Activated T-helper 17 cell treated with anti-CD3 and anti-CD28 coated beads, Interleukin-2, amount 50 U/mL, for 72 hours (primary cell): ENCODE measurements around the gene BZW1. TPM values are rescaled to one million over a fixed set of nuclear protein-coding genes. Genes with fewer than 3 reads are reported as not detected.

Experiments used
- ATAC-seq: fragments of 150-1000 bp; cut with Tn5 transposase; replicated peaks from 2 replicates; pipeline ENCODE4 v1.10.0; 2021; ENCODE audit warnings: mild to moderate bottlenecking, moderate library complexity
- H3K27ac Mint-ChIP-seq: one replicate; pipeline ENCODE4 v1.8.0; 2022; ENCODE audit warnings: mixed read lengths
- H3K27me3 Mint-ChIP-seq: one replicate; pipeline ENCODE4 v1.8.0; 2022; ENCODE audit warnings: mixed read lengths
- H3K36me3 Mint-ChIP-seq: one replicate; pipeline ENCODE4 v1.8.0; 2022; ENCODE audit warnings: low read depth, mild to moderate bottlenecking, mixed read lengths
- H3K4me1 Mint-ChIP-seq: one replicate; pipeline ENCODE4 v1.8.0; 2022; ENCODE audit warnings: mixed read lengths
- H3K4me3 Mint-ChIP-seq: one replicate; pipeline ENCODE4 v1.8.0; 2022; ENCODE audit warnings: mild to moderate bottlenecking, mixed read lengths
- H3K9me3 Mint-ChIP-seq: one replicate; pipeline ENCODE4 v1.8.0; 2022; ENCODE audit warnings: mixed read lengths
- total RNA-seq, 2 donors: library from RNA; stranded (reverse); gene quantifications; one replicate each; pipeline ENCODE4 v1.2.3, GENCODE V29; 2022

BZW1 gene
- total RNA-seq, 2 donors from 2014 or later: 365 to 482 TPM

GRCh38 chr2:200863782-200864175, 52.1 kb downstream of the BZW1 start:
- Mint-ChIP-seq H3K4me3 (peak overlapping the region; percentile 87), H3K36me3 (peaks cover 59% of the 10 kb centered on the region), H3K9me3 (no peaks in the 10 kb centered on the region), H3K4me1 (peaks cover 22% of the 10 kb centered on the region), H3K27ac (peak overlapping the region; percentile 93), H3K27me3 (no peaks in the 10 kb centered on the region)
- peak; percentile 15 for ATAC-seq

GRCh38 chr2:200864176-200865034, 52.7 kb downstream of the BZW1 start, which contains the start of gene CLK1:
CLK1 (minus strand) TSS chr2:200864658; CDS start chr2:200861862, 2,796 bp downstream.
- peak within 1 kb of the TSS; percentile 93 for H3K27ac Mint-ChIP-seq

GRCh38 chr2:200869014-200869413, 57.3 kb downstream of the BZW1 start:
- peaks cover 44% of the 10 kb centered on the region for H3K36me3 Mint-ChIP-seq
- peak overlapping the region; percentile 15 for H3K27ac Mint-ChIP-seq
- no peak for ATAC-seq
- H3K9me3 Mint-ChIP-seq: no peaks in the 10 kb centered on the region
- peak overlapping the region; percentile 12 for H3K4me3 Mint-ChIP-seq
- H3K4me1 Mint-ChIP-seq: peaks cover 5% of the 10 kb centered on the region
- H3K27me3 Mint-ChIP-seq: no peaks in the 10 kb centered on the region

More at GRCh38 chr2:200864176-200865034, 52.7 kb downstream of the BZW1 start, which contains the start of gene CLK1:
- H3K9me3 Mint-ChIP-seq: no peaks in the 10 kb centered on the region
- H3K4me3 Mint-ChIP-seq: peak within 1 kb of the TSS; percentile 87
- peaks cover 53% of the 10 kb centered on the region for H3K36me3 Mint-ChIP-seq
- H3K27me3 Mint-ChIP-seq: no peaks in the 10 kb centered on the region
- H3K4me1 Mint-ChIP-seq: peaks cover 23% of the 10 kb centered on the region
- ATAC-seq: peak; percentile 81

GRCh38 chr2:200871151-200871550, 59.4 kb downstream of the BZW1 start:
- H3K36me3 Mint-ChIP-seq: peaks cover 59% of the 10 kb centered on the region

GRCh38 chr2:200873560-200873959, 61.9 kb downstream of the BZW1 start:
- H3K27ac Mint-ChIP-seq: no peak overlapping the region
- H3K4me1 Mint-ChIP-seq: peaks cover 3% of the 10 kb centered on the region
- no peak for ATAC-seq
- H3K9me3 Mint-ChIP-seq: no peaks in the 10 kb centered on the region
- no peaks in the 10 kb centered on the region for H3K27me3 Mint-ChIP-seq
- no peak overlapping the region for H3K4me3 Mint-ChIP-seq
- peaks cover 76% of the 10 kb centered on the region for H3K36me3 Mint-ChIP-seq

More at GRCh38 chr2:200871151-200871550, 59.4 kb downstream of the BZW1 start:
- Mint-ChIP-seq H3K9me3 (no peaks in the 10 kb centered on the region), H3K4me3 (no peak overlapping the region), H3K4me1 (peaks cover 5% of the 10 kb centered on the region), H3K27ac (no peak overlapping the region), H3K27me3 (no peaks in the 10 kb centered on the region)
- peak; percentile 21 for ATAC-seq

Other genes starting within 250 kb of the BZW1 start
- under 1 TPM; 0.04 to 0.95 TPM for gene AOX1, start 225.9 kb upstream of the BZW1 start, total RNA-seq
- 100 to 1,000 TPM; 127 to 381 TPM for gene CLK1, start 52.7 kb downstream of the BZW1 start, total RNA-seq
- 100 to 1,000 TPM in 1 of 2 donors, 10 to 100 TPM in 1; 41.9 to 146 TPM for gene PPIL3, start 77.2 kb downstream of the BZW1 start, total RNA-seq
- gene NIF3L1, start 77.5 kb downstream of the BZW1 start, total RNA-seq: 10 to 100 TPM; 16.9 to 26.0 TPM
- gene ORC2, start 151.8 kb downstream of the BZW1 start, total RNA-seq: 10 to 100 TPM; 58.4 to 59.3 TPM